Measurements from ENCODE around the gene KMT5B.

GRCh38 chr11:68125164-68125563 is 87.9 kb downstream of the KMT5B start:
- TF ChIP-seq CTCF (IDR thresholded peaks at IDR 0.05; ENCODE audit: low read length) (no peak), EZH2phosphoT487 (IDR thresholded peaks at IDR 0.05; ENCODE audit: low read length) (no peak)

All from MM.1S (cell line).